Stomach (tissue), 9 donors: ENCODE measurements around the gene KRT6B. TPM values are rescaled to one million over a fixed set of nuclear protein-coding genes. Genes with fewer than 3 reads are reported as not detected.
"Not testable (repeated sequence)": the region's sequence is repeated elsewhere in the genome, so short reads cannot be mapped to it uniquely, and the experiment has no call there.

Source experiments
- DNase-seq, 2 donors: peaks; one replicate each; pipeline versions ENCODE4 v3.0.0 to v3.0.0-alpha.2; 2013 to 2019
- H3K27ac ChIP-seq, 5 donors: fragments of 200-600 bp in 4 of 5; sonication (generic) in 4 of 5; one replicate each; pipeline ENCODE4 v1.5.1; 2013 to 2019; ENCODE audit warnings: mild to moderate bottlenecking in 1 of 5, moderate library complexity in 1 of 5
- H3K27me3 ChIP-seq, 3 donors: fragments of 200-600 bp; sonication (generic); one replicate each; pipeline ENCODE4 v1.5.1; 2017 to 2019; ENCODE audit warnings: mixed run types in 1 of 3
- H3K36me3 ChIP-seq, 4 donors: fragments of 200-600 bp; sonication (generic); 1 replicate in 3 of 4; 2 replicates in 1 of 4; pipeline ENCODE4 v1.5.1; 2016 to 2019
- H3K4me1 ChIP-seq, 4 donors: fragments of 200-600 bp; sonication (generic); one replicate each; pipeline ENCODE4 v1.5.1; 2016 to 2019
- H3K4me3 ChIP-seq, 4 donors: fragments of 200-600 bp; sonication (generic) in 3 of 4; one replicate each; pipeline ENCODE4 v1.5.1; 2016 to 2019; ENCODE audit warnings: mild to moderate bottlenecking in 1 of 4
- H3K9me3 ChIP-seq, 4 donors: fragments of 200-600 bp; sonication (generic); one replicate each; pipeline ENCODE4 v1.5.1; 2016 to 2019
- EP300 ChIP-seq: sonication (generic); formaldehyde crosslinking; IDR thresholded peaks from one replicate; pipeline ENCODE4 v1.6.1; 2017; ENCODE audit warnings: antibody characterized with exemption
- POLR2A ChIP-seq, 4 donors: fragments of 450-650 bp; IDR thresholded peaks; one replicate each; pipeline ENCODE4 v1.6.1; 2016; ENCODE audit warnings: antibody characterized with exemption in 4 of 4, control low read depth in 2 of 4, mild to moderate bottlenecking in 1 of 4, moderate library complexity in 1 of 4
- POLR2AphosphoS5 ChIP-seq, 3 donors: sonication (generic); formaldehyde crosslinking; IDR thresholded peaks; one replicate each; pipeline ENCODE4 v1.6.1; 2016; ENCODE audit warnings: antibody characterized with exemption in 3 of 3
- WGBS, 5 donors: extraction: QIAGEN DNeasy Blood & Tissue Kit in 3 of 5; methylation state at CpG; one replicate each; pipeline versions ENCODE4 v1.1.5 to v1.1.7; 2013 to 2018; 5-methylcytosine and 5-hydroxymethylcytosine counted together
- intact Hi-C: fragments of 100-400 bp; cut with DNase I; formaldehyde crosslinking; loops from one replicate; pipeline ENCODE4 v1.15.1; 2023; ENCODE audit warnings: low total_unique reads
- polyA plus RNA-seq, 3 donors: library from polyadenylated mRNA; stranded (reverse); fragments of 200-250 nt; gene quantifications; one replicate each; pipeline ENCODE4 v1.2.3, GENCODE V29; 2013
- total RNA-seq, 5 donors: library from RNA; depleted of rRNA; stranded (reverse); fragments of >200 nt; gene quantifications; one replicate each; pipeline versions ENCODE4 v1.1.0 to v1.2.3, GENCODE V29; 2014 to 2016
- TF ChIP-seq, protein P1 (sequence below), 7 experiments: fragments of 450-650 bp in 4 of 7; fragments of 200-600 bp in 3 of 7; sonication (generic) in 3 of 7; IDR thresholded peaks; one replicate each; pipeline ENCODE4 v1.5.1; 2016 to 2019; ENCODE audit warnings: antibody characterized with exemption in 7 of 7, control low read depth in 2 of 7, mild to moderate bottlenecking in 1 of 7
- donor health status: healthy with polysubstance abuse.
- donor health status: Bipolar disorder and iron deficiency.
- donor health status: healthy.

KRT6B gene
- total and polyA plus RNA-seq, 8 donors = 0.46 to 9.2 (median 0.55) TPM; not detected in 5

DNA sequence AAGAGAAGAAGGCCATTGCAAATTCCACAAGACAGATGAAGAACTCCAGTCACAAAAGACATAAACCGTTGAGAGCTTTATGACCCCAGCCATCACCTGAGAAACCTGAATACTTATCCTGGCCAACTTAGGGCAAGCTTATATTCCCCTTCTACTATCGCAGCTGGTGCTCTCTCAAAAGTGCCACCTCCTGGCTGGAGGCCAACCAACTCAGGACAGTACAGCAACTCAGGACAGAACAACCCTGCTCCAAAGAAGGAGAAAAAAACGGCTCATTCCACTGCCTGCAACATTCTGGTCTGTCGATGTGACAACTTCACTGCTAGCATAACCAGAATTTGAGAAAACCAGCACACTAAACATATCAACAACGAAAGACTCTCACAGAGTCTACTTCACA lies 9.7 kb upstream of the KRT6B start:
- Histone ChIP-seq H3K9me3 (no peaks in the 10 kb centered on the region), H3K27me3 (no peaks in the 10 kb centered on the region), H3K36me3 (no peaks in the 10 kb centered on the region), H3K27ac (no peak overlapping the region), H3K4me3 (no peak overlapping the region), H3K4me1 (no peaks in the 10 kb centered on the region)
- WGBS, 5 donors = 59 to 72% (median 60%) methylated on average over 5 of the region's 5 CpGs
- TF ChIP-seq, protein P1, sequence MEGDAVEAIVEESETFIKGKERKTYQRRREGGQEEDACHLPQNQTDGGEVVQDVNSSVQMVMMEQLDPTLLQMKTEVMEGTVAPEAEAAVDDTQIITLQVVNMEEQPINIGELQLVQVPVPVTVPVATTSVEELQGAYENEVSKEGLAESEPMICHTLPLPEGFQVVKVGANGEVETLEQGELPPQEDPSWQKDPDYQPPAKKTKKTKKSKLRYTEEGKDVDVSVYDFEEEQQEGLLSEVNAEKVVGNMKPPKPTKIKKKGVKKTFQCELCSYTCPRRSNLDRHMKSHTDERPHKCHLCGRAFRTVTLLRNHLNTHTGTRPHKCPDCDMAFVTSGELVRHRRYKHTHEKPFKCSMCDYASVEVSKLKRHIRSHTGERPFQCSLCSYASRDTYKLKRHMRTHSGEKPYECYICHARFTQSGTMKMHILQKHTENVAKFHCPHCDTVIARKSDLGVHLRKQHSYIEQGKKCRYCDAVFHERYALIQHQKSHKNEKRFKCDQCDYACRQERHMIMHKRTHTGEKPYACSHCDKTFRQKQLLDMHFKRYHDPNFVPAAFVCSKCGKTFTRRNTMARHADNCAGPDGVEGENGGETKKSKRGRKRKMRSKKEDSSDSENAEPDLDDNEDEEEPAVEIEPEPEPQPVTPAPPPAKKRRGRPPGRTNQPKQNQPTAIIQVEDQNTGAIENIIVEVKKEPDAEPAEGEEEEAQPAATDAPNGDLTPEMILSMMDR (IDR thresholded peaks at IDR 0.05) = no peak
- TF ChIP-seq POLR2AphosphoS5 (IDR thresholded peaks at IDR 0.05) (no peak), POLR2A (IDR thresholded peaks at IDR 0.05) (no peak), EP300 (no peak)
- no peak for DNase-seq
- intact Hi-C loops = no loop called here

DNA sequence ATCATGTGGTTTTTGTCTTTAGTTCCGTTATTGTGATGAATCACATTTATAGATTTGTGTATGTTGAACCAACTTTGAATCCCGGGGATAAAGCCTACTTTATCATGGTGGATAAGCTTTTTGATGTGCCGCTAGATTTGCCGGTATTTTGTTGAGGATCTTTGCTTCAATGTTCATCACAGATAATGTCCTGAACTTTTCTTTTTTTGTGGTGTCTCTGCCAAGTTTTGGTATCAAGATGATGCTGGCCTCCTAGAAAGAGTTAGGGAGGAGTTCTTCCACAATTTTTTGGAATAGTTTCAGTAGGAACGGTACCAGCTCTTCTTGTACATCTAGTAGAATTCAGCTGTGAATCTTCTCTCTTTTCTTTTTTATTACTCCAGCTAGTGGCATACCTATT lies 6.9 kb upstream of the KRT6B start:
- no peaks in the 10 kb centered on the region for H3K9me3 ChIP-seq
- TF ChIP-seq POLR2A (IDR thresholded peaks at IDR 0.05) = no peak
- intact Hi-C loops = no loop called here
- WGBS, 5 donors = 84 to 93% (median 87%) methylated on average over 5 of the region's 5 CpGs
- H3K36me3 ChIP-seq = no peaks in the 10 kb centered on the region
- H3K4me3 ChIP-seq = no peak overlapping the region
- H3K27me3 ChIP-seq = no peaks in the 10 kb centered on the region
- no peak for DNase-seq
- H3K4me1 ChIP-seq = no peaks in the 10 kb centered on the region
- no peak overlapping the region for H3K27ac ChIP-seq

DNA sequence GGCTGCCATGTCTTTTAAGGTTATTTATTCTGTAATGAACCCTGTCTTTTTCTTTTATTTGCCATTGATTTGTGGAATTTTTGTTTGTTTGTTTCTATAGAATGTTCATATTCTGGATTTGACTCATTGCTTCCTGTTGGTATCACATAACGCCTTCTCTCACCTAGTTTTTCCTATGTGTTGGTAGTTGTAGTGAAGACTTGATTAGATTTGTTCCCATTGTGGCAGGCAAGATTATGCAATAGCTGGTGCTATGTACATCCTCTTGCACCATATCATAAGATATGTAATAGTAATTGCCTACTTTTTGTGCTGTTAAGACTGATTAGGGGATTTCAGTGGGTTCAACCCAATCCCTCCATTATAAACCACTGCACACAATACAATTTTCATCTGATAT lies 3.9 kb upstream of the KRT6B start:
- H3K27ac ChIP-seq = no peak overlapping the region
- no peak for TF ChIP-seq POLR2A (IDR thresholded peaks at IDR 0.05)
- TF ChIP-seq, protein P1 (IDR thresholded peaks at IDR 0.05) = no peak
- TF ChIP-seq EP300 = no peak
- no peak for TF ChIP-seq POLR2AphosphoS5 (IDR thresholded peaks at IDR 0.05)
- WGBS, 5 donors = 61 to 83% (median 70%) methylated on average over 1 of the region's 1 CpG
- H3K4me1 ChIP-seq = no peaks in the 10 kb centered on the region
- H3K27me3 ChIP-seq = no peaks in the 10 kb centered on the region
- intact Hi-C loops = no loop called here
- H3K36me3 ChIP-seq = no peaks in the 10 kb centered on the region
- H3K9me3 ChIP-seq = no peaks in the 10 kb centered on the region
- no peak overlapping the region for H3K4me3 ChIP-seq
- DNase-seq = no peak

DNA sequence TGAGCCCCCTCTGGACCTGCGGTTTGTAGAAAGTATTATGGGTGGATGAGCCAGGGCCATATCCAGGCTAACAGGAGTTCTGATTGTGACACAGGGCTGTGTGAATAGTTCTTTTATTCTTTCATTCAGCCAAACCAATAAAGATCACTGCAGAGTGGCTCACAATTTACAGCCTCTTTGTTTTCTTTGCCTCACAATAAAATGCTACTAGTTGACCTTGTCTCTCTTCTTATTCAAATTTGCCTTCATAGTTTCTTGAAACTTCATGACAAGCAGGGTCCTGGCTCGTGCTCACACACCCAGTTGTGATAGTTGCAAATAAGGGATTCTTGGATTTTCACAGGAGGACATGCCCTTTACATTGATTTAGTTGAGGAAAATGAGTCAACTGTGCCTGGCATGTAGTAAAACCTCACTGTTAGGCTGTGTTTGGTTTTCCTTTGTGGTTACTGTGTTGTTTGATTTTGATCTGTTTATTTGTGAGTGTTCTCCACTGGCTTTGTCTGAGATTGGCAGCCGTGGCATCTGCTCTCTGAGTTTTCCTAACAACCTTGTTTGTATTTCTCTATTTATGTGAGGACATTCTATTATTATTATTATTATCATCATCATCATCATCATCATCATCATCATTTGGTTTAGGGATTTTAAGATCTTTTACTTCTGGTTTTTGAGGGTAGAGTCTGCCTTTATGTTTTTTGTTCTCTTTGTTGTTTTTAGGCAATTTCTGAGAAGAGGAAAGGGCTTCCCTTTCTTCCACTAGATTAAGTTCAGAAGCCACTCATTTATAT lies 2.7 kb upstream of the KRT6B start:
- Histone ChIP-seq H3K9me3 (no peaks in the 10 kb centered on the region), H3K27me3 (no peaks in the 10 kb centered on the region), H3K4me1 (no peaks in the 10 kb centered on the region), H3K27ac (no peak overlapping the region), H3K36me3 (no peaks in the 10 kb centered on the region), H3K4me3 (no peak overlapping the region)
- WGBS, 5 donors = 31 to 48% (median 45%) methylated on average over 3 of the region's 3 CpGs
- no peak for DNase-seq
- intact Hi-C loops = no loop called here
- TF ChIP-seq POLR2A (IDR thresholded peaks at IDR 0.05) (no peak), EP300 (no peak), POLR2AphosphoS5 (IDR thresholded peaks at IDR 0.05) (no peak)
- TF ChIP-seq, protein P1 (IDR thresholded peaks at IDR 0.05) = no peak

DNA sequence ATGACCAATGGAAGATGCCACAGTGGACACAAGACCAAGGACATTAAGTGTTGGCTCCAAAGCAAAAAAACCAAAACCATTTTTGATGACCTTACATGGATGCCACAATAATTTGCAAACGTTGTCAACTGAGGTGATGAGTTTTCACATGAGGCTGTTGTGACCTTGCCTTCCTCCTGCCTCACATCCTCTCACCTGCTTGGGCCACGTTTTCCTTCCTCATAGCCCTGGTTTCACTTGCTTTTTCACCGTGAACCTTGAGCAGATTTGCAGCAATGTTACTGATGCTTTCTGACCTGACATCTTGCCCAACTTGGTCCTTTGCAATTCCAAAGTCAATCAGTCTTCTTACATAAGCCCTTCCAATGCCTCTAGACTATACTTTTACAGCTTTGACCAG lies 3.7 kb downstream of the KRT6B start:
- Histone ChIP-seq H3K4me1 (peaks cover 0 to 10% (median 3%) of the 10 kb centered on the region in 4 donors), H3K9me3 (no peaks in the 10 kb centered on the region), H3K4me3 (no peak overlapping the region), H3K27ac (no peak overlapping the region), H3K27me3 (peaks cover 0 to 7% (median 0%) of the 10 kb centered on the region in 3 donors), H3K36me3 (no peaks in the 10 kb centered on the region)
- intact Hi-C loops = no loop called here
- TF ChIP-seq, protein P1 (IDR thresholded peaks at IDR 0.05) = no peak
- TF ChIP-seq EP300 = no peak
- TF ChIP-seq POLR2A (IDR thresholded peaks at IDR 0.05) = no peak
- TF ChIP-seq POLR2AphosphoS5 (IDR thresholded peaks at IDR 0.05) = no peak
- 56 to 69% (median 59%) methylated on average over 3 of the region's 3 CpGs for WGBS, 5 donors
- DNase-seq = no peak

DNA sequence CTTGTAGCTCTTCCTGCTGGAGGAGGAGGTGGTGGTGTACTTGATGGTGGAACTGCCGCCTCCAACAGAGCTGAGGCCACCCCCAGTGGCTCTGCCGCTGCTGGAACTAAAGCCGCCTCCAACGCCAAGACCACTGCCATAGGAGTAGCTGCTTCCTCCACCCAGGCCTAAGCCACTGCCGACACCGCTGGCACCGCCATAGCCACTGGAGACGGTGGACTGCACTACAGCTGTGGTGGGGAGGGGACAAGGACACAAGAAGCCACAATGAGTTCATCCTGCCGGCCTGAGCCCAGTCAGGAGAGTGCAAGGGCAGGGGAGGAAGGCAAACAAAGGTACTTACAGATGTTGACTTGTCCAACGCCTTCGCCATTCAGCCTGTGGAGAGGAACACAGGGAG lies 4.8 kb downstream of the KRT6B start:
- H3K9me3 ChIP-seq, H3K36me3 ChIP-seq, intact Hi-C loops, DNase-seq, H3K4me3 ChIP-seq, H3K27ac ChIP-seq: not testable (repeated sequence)
- 84 to 95% (median 91%) methylated on average over 2 to 11 of the region's 11 CpGs for WGBS, 5 donors
- peaks cover 0 to 10% (median 5%) of the 10 kb centered on the region in 4 donors for H3K4me1 ChIP-seq
- peaks cover 0 to 15% (median 0%) of the 10 kb centered on the region in 3 donors for H3K27me3 ChIP-seq
